ENCODE results near the gene LRRC4B. TPM values are rescaled to one million over a fixed set of nuclear protein-coding genes. Genes with fewer than 3 reads are reported as not detected.

Gene LRRC4B
- total RNA-seq, 4 donors from 2014 or later, result 0.23 to 1.8 (median 0.35) TPM

- TF ChIP-seq POLR2A (IDR thresholded peaks at IDR 0.05) (no peak), CTCF (IDR thresholded peaks at IDR 0.05) (no peak)
- no peak for DNase-seq (ENCODE audit: low spot score in 2 of 2)
- intact Hi-C loops (cut with DNase I; ENCODE audit: low total_unique reads), result no loop called here
- WGBS, 2 donors, result 89% methylated on average over 35 to 37 of the region's 37 CpGs
- no peak overlapping the region for H3K4me3 ChIP-seq (ENCODE audit: low read depth, poor library complexity, severe bottlenecking)
These were observed 87.7 kb downstream of the LRRC4B start for GRCh38 chr19:50480281-50481111.

GRCh38 chr19:50479761-50480251 is 88.4 kb downstream of the LRRC4B start:
- DNase-seq (ENCODE audit: low spot score in 2 of 2), result no peak
- TF ChIP-seq CTCF (IDR thresholded peaks at IDR 0.05) (no peak), POLR2A (IDR thresholded peaks at IDR 0.05) (no peak)
- no peak overlapping the region for H3K4me3 ChIP-seq (ENCODE audit: low read depth, poor library complexity, severe bottlenecking)
- intact Hi-C loops (cut with DNase I; ENCODE audit: low total_unique reads), result no loop called here
- 90 to 98% methylated on average over 11 to 16 of the region's 16 CpGs for WGBS, 2 donors

- WGBS, 2 donors, result 76 to 85% methylated on average over 18 to 19 of the region's 19 CpGs
- no peak overlapping the region for H3K4me3 ChIP-seq (ENCODE audit: low read depth, poor library complexity, severe bottlenecking)
- intact Hi-C loops (cut with DNase I; ENCODE audit: low total_unique reads), result no loop called here
- no peak for DNase-seq (ENCODE audit: low spot score in 2 of 2)
- no peak for TF ChIP-seq CTCF (IDR thresholded peaks at IDR 0.05)
- TF ChIP-seq POLR2A (IDR thresholded peaks at IDR 0.05), result no peak
These were observed 89.1 kb downstream of the LRRC4B start for GRCh38 chr19:50478901-50479715.

GRCh38 chr19:50477751-50478515 is 90.3 kb downstream of the LRRC4B start:
- WGBS, 2 donors, result 87 to 92% methylated on average over 17 of the region's 17 CpGs
- TF ChIP-seq POLR2A (IDR thresholded peaks at IDR 0.05), result no peak
- TF ChIP-seq CTCF (IDR thresholded peaks at IDR 0.05), result no peak
- intact Hi-C loops (cut with DNase I; ENCODE audit: low total_unique reads), result no loop called here
- DNase-seq (ENCODE audit: low spot score in 2 of 2), result no peak
- H3K4me3 ChIP-seq (ENCODE audit: low read depth, poor library complexity, severe bottlenecking), result no peak overlapping the region

GRCh38 chr19:50476907-50477238 is 91.4 kb downstream of the LRRC4B start:
- no peak for DNase-seq (ENCODE audit: low spot score in 2 of 2)
- peak overlapping the region; percentile 82 for H3K4me3 ChIP-seq (ENCODE audit: low read depth, poor library complexity, severe bottlenecking)
- TF ChIP-seq POLR2A (IDR thresholded peaks at IDR 0.05) (no peak), CTCF (IDR thresholded peaks at IDR 0.05) (no peak)
- 22 to 25% methylated on average over 16 to 20 of the region's 20 CpGs for WGBS, 2 donors
- intact Hi-C loops (cut with DNase I; ENCODE audit: low total_unique reads), result no loop called here

Data from lower leg skin (tissue), 4 donors.